CD14-positive monocyte (primary cell): ENCODE results near the gene CEP112. TPM values are rescaled to one million over a fixed set of nuclear protein-coding genes. Genes with fewer than 3 reads are reported as not detected.

Experiments
- DNase-seq, 3 donors: peaks; one replicate each; pipeline ENCODE4 v3.0.0-alpha.2; 2011 to 2022
- H2AFZ ChIP-seq: 2 replicates; pipeline ENCODE4 v1.6.0; 2012; ENCODE audit warnings: mild to moderate bottlenecking, low read depth, low read length, inconsistent platforms; ENCODE audit not compliant: insufficient read depth, poor library complexity, severe bottlenecking
- H3K27ac ChIP-seq, 2 donors: 1 replicate in 1 of 2; 2 replicates in 1 of 2; pipeline ENCODE4 v1.5.1; 2012 to 2013; ENCODE audit warnings: low read length in 2 of 2, control low read depth in 1 of 2, inconsistent platforms in 1 of 2, low read depth in 1 of 2, mild to moderate bottlenecking in 1 of 2
- H3K27me3 ChIP-seq, 2 donors: one replicate each; pipeline versions ENCODE4 v1.6.0 to v1.6.1; 2011 to 2013; ENCODE audit warnings: low read length in 2 of 2; ENCODE audit not compliant: control insufficient read depth in 2 of 2, insufficient read depth in 2 of 2
- H3K36me3 ChIP-seq, 2 donors: replicated peaks in 1 of 2; 1 replicate in 1 of 2; 2 replicates in 1 of 2; pipeline versions ENCODE4 v1.5.1 to v1.6.1; 2012 to 2013; ENCODE audit warnings: low read length in 2 of 2, control low read depth in 1 of 2, inconsistent platforms in 1 of 2, mild to moderate bottlenecking in 1 of 2; ENCODE audit not compliant: insufficient read depth in 2 of 2, control insufficient read depth in 1 of 2
- H3K4me1 ChIP-seq, 2 donors: 1 replicate in 1 of 2; 2 replicates in 1 of 2; pipeline versions ENCODE4 v1.5.1 to v1.6.1; 2012 to 2013; ENCODE audit warnings: low read length in 2 of 2, control low read depth in 1 of 2, inconsistent platforms in 1 of 2, mild to moderate bottlenecking in 1 of 2, moderate library complexity in 1 of 2; ENCODE audit not compliant: insufficient read depth in 2 of 2, control insufficient read depth in 1 of 2
- H3K4me2 ChIP-seq: replicated peaks from 2 replicates; pipeline ENCODE3; 2012; ENCODE audit warnings: low read length, moderate library complexity, mild to moderate bottlenecking; ENCODE audit not compliant: poor library complexity, severe bottlenecking; ENCODE audit errors: extremely low read depth
- H3K4me3 ChIP-seq, 3 experiments: fragments of 200-600 bp in 1 of 3; sonication (generic) in 1 of 3; replicated peaks in 1 of 3; 1 replicate in 2 of 3; 2 replicates in 1 of 3; pipeline ENCODE4 v1.5.1; 2011 to 2013; ENCODE audit warnings: low read length in 3 of 3, mild to moderate bottlenecking in 3 of 3, control low read depth in 2 of 3, low read depth in 2 of 3, inconsistent platforms in 1 of 3, moderate library complexity in 1 of 3
- H3K79me2 ChIP-seq: 2 replicates; pipeline ENCODE4 v1.6.0; 2012; ENCODE audit warnings: mild to moderate bottlenecking, control low read depth, inconsistent platforms, low read length, moderate library complexity; ENCODE audit not compliant: insufficient read depth
- H3K9ac ChIP-seq: 2 replicates; pipeline ENCODE4 v1.6.0; 2017; ENCODE audit warnings: low read length, mild to moderate bottlenecking; ENCODE audit not compliant: insufficient read depth, poor library complexity, severe bottlenecking
- H3K9me3 ChIP-seq, 2 donors: replicated peaks in 1 of 2; 1 replicate in 1 of 2; 2 replicates in 1 of 2; pipeline versions ENCODE4 v1.5.1 to v1.6.1; 2012 to 2013; ENCODE audit warnings: low read length in 2 of 2, control low read depth in 1 of 2; ENCODE audit not compliant: control insufficient read depth in 1 of 2, insufficient read depth in 1 of 2
- H4K20me1 ChIP-seq: 2 replicates; pipeline ENCODE4 v1.6.0; 2012; ENCODE audit warnings: mild to moderate bottlenecking, low read length, control low read depth, moderate library complexity; ENCODE audit not compliant: insufficient read depth
- H3K27ac Mint-ChIP-seq, 7 donors: one replicate each; pipeline ENCODE4 v1.8.0; 2020; ENCODE audit warnings: mild to moderate bottlenecking in 7 of 7, mixed read lengths in 7 of 7, moderate library complexity in 6 of 7, inconsistent platforms in 2 of 7
- H3K27me3 Mint-ChIP-seq, 3 donors: one replicate each; pipeline ENCODE4 v1.8.0; 2021 to 2022; ENCODE audit warnings: low read depth in 3 of 3, mild to moderate bottlenecking in 3 of 3, mixed read lengths in 3 of 3, moderate library complexity in 3 of 3, inconsistent platforms in 1 of 3
- H3K36me3 Mint-ChIP-seq, 2 donors: one replicate each; pipeline ENCODE4 v1.8.0; 2020; ENCODE audit warnings: mixed read lengths in 2 of 2, inconsistent platforms in 1 of 2, mild to moderate bottlenecking in 1 of 2
- H3K4me1 Mint-ChIP-seq: one replicate; pipeline ENCODE4 v1.8.0; 2020; ENCODE audit warnings: mild to moderate bottlenecking, mixed read lengths
- H3K4me3 Mint-ChIP-seq, 2 donors: one replicate each; pipeline ENCODE4 v1.8.0; 2020; ENCODE audit warnings: mild to moderate bottlenecking in 2 of 2, mixed read lengths in 2 of 2, moderate library complexity in 1 of 2
- H3K9me3 Mint-ChIP-seq, 7 donors: one replicate each; pipeline ENCODE4 v1.8.0; 2020 to 2022; ENCODE audit warnings: mixed read lengths in 7 of 7, mild to moderate bottlenecking in 6 of 7, moderate library complexity in 6 of 7, inconsistent platforms in 2 of 7
- WGBS: methylation state at CpG from one replicate; pipeline ENCODE4 v1.1.5; 2013; ENCODE audit warnings: missing lambda C conversion rate; ENCODE audit not compliant: insufficient coverage; 5-methylcytosine and 5-hydroxymethylcytosine counted together
- intact Hi-C, 2 donors: fragments of 100-400 bp; cut with micrococcal nuclease; formaldehyde crosslinking; loops; one replicate each; pipeline versions ENCODE4 v1.15.0 to v1.15.1; 2023
- polyA plus RNA-seq, 3 donors: library from polyadenylated mRNA; depleted of rRNA in 1 of 3; unstranded in 2 of 3; stranded (reverse) in 1 of 3; fragments of 300-500 nt in 2 of 3; fragments of >200 nt in 1 of 3; fragmentation: Illumina TruSeq in 2 of 3; gene quantifications; 1 replicate in 2 of 3; 2 replicates in 1 of 3; pipeline ENCODE4 v1.2.3, GENCODE V29; 2012 to 2021
- TF ChIP-seq, protein P1 (sequence below): fragments of 200-600 bp; IDR thresholded peaks from one replicate; pipeline ENCODE4 v1.8.0; 2022; ENCODE audit warnings: antibody characterized with exemption, mild to moderate bottlenecking

CEP112 gene
- polyA plus RNA-seq, 3 donors: 0.10 TPM; not detected in 2

DNA sequence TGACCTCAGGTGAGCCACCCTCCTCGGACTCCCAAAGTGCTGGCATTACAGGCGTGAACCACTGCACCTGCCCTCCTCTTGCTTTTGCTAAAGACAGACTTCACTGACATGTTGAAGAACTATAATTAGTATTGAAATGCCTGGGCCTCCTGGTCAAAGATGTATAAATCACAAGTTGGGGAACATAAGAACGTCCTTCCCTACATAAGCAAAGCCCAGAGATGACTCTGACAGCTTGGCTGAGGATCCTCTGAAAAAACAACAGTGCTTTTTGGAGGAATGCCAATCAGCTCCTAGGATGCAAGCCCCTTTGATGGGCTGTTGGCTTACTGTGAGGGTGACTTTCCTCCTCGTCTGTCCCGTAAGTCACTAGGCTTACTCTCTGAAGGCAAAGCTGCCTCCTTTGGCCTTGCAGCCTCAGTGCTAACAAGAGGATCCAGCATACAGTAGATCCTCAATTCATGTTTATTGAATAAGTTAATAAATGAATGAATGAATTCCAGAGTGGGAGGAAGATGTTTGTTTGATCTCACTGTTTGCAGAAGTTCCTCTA, 30.9 kb upstream of the CEP112 start:
- peaks cover 3 to 19% (median 11%) of the 10 kb centered on the region in 3 donors for H3K27me3 Mint-ChIP-seq
- TF ChIP-seq, protein P1, sequence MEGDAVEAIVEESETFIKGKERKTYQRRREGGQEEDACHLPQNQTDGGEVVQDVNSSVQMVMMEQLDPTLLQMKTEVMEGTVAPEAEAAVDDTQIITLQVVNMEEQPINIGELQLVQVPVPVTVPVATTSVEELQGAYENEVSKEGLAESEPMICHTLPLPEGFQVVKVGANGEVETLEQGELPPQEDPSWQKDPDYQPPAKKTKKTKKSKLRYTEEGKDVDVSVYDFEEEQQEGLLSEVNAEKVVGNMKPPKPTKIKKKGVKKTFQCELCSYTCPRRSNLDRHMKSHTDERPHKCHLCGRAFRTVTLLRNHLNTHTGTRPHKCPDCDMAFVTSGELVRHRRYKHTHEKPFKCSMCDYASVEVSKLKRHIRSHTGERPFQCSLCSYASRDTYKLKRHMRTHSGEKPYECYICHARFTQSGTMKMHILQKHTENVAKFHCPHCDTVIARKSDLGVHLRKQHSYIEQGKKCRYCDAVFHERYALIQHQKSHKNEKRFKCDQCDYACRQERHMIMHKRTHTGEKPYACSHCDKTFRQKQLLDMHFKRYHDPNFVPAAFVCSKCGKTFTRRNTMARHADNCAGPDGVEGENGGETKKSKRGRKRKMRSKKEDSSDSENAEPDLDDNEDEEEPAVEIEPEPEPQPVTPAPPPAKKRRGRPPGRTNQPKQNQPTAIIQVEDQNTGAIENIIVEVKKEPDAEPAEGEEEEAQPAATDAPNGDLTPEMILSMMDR: no peak
- H3K9me3 Mint-ChIP-seq: peaks cover 0 to 3% (median 0%) of the 10 kb centered on the region in 7 donors
- Histone ChIP-seq H3K9ac (no peak overlapping the region), H3K36me3 (no peaks in the 10 kb centered on the region), H3K79me2 (no peaks in the 10 kb centered on the region), H3K27me3 (peaks cover 0 to 3% of the 10 kb centered on the region in 2 donors), H3K4me2 (no peak overlapping the region), H3K4me1 (no peaks in the 10 kb centered on the region), H3K4me3 (no peak overlapping the region), H3K27ac (no peak overlapping the region), H2AFZ (no peak overlapping the region), H4K20me1 (no peaks in the 10 kb centered on the region), H3K9me3 (no peaks in the 10 kb centered on the region)
- DNase-seq: no peak
- H3K36me3 Mint-ChIP-seq: no peaks in the 10 kb centered on the region
- intact Hi-C loops: no loop called here
- no peaks in the 10 kb centered on the region for H3K4me1 Mint-ChIP-seq
- WGBS: 80% methylated on average over 1 of the region's 5 CpGs
- no peak overlapping the region for H3K27ac Mint-ChIP-seq
- no peak overlapping the region for H3K4me3 Mint-ChIP-seq

DNA sequence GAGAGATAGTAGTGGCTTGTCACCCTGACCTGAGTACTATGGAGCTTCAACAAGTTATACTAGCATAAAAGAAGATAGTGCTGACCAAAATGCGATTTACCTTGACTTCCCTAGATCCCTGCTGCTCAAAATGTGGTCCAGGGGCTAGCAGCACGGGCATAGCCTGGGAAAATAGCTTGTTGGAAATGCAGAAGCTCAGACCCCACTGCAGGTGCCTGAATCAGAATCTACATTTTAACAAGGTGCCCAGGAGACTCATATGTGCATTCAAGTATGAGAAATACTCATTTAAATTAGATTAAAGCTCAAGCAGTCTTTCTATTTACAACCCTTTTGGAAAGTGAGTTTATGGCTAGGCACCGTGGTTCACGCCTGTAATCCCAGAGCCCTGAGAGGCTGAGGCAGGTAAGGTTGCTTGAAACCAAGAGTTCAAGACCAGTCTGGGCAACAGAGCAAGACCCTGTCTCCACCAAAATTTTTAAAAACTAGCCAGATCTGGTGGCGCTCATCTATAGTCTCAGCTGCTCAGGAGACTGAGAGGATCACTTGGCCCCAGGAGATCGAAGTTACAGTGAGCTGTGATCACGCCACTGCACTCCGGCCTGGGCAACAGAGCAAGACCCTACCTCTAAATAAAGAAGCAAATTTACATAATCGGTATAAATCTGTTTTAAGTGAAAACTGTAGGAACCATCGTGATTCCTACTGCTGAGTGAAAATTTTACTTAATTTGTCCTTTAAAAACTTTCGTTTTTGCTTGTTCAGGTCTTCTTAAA, 30.0 kb upstream of the CEP112 start:
- Histone ChIP-seq H3K4me2 (no peak overlapping the region), H3K4me1 (no peaks in the 10 kb centered on the region), H3K4me3 (no peak overlapping the region), H3K36me3 (no peaks in the 10 kb centered on the region), H2AFZ (no peak overlapping the region), H3K27ac (no peak overlapping the region), H3K9me3 (no peaks in the 10 kb centered on the region), H3K9ac (no peak overlapping the region), H4K20me1 (no peaks in the 10 kb centered on the region), H3K27me3 (peaks cover 0 to 3% of the 10 kb centered on the region in 2 donors), H3K79me2 (no peaks in the 10 kb centered on the region)
- TF ChIP-seq, protein P1: no peak
- DNase-seq: no peak
- intact Hi-C loops: no loop called here
- no peak overlapping the region for H3K4me3 Mint-ChIP-seq
- peaks cover 6 to 15% (median 10%) of the 10 kb centered on the region in 3 donors for H3K27me3 Mint-ChIP-seq
- WGBS: 100% methylated on average over 2 of the region's 11 CpGs
- H3K36me3 Mint-ChIP-seq: no peaks in the 10 kb centered on the region
- H3K9me3 Mint-ChIP-seq: peaks cover 0 to 3% (median 0%) of the 10 kb centered on the region in 7 donors
- no peaks in the 10 kb centered on the region for H3K4me1 Mint-ChIP-seq
- H3K27ac Mint-ChIP-seq: no peak overlapping the region
